ENCODE data around the gene CTSH. TPM values are rescaled to one million over a fixed set of nuclear protein-coding genes. Genes with fewer than 3 reads are reported as not detected.

The CTSH gene
- total and polyA plus RNA-seq, 2 experiments from 2014 or later = 19.7 to 19.9 TPM

GRCh38 chr15:78923015-78923414 lies 21.8 kb downstream of the CTSH start:
- Mint-ChIP-seq H3K36me3 (ENCODE audit: low read depth) (peaks cover 41% of the 10 kb centered on the region), H3K27ac (no peak overlapping the region), H3K4me1 (no peaks in the 10 kb centered on the region), H3K27me3 (ENCODE audit: insufficient read depth, low read depth, poor library complexity) (peaks cover 4% of the 10 kb centered on the region), H3K4me3 (no peak overlapping the region), H3K9me3 (no peaks in the 10 kb centered on the region; the same call in 2 of the 3 replicates)
- Histone ChIP-seq H3K4me2 (no peak overlapping the region), H3K36me3 (ENCODE audit: insufficient read depth) (peaks cover 11% of the 10 kb centered on the region; the same call in 1 of the 2 replicates), H3K27ac (ENCODE audit: low read depth) (no peak overlapping the region), H3K4me1 (ENCODE audit: insufficient read depth) (no peaks in the 10 kb centered on the region), H3K27me3 (ENCODE audit: insufficient read depth) (no peaks in the 10 kb centered on the region), H3F3A (replicated peaks; ENCODE audit: low read depth) (no peaks in the 10 kb centered on the region), H3K9me2 (ENCODE audit: insufficient read depth) (no peaks in the 10 kb centered on the region), H2AFZ (no peak overlapping the region), H4K20me1 (replicated peaks; ENCODE audit: insufficient read depth) (no peaks in the 10 kb centered on the region; the same call in 1 of the 2 replicates), H3K4me3 (no peak overlapping the region), H3K79me2 (replicated peaks; ENCODE audit: insufficient read depth) (no peaks in the 10 kb centered on the region)
- ATAC-seq (no peak), DNase-seq (ENCODE audit: low spot score) (no peak)
- TF ChIP-seq JUNB (IDR thresholded peaks at IDR 0.05; ENCODE audit: unreplicated experiment) = no peak
- TF ChIP-seq CTCF (conservative IDR thresholded peaks at IDR 0.05; ENCODE audit: low read depth in 2 of 2) = no peak
- no peak for TF ChIP-seq ZNF114 (CRISPR knock-in tag; IDR thresholded peaks at IDR 0.05)
- TF ChIP-seq POLR2AphosphoS5 (IDR thresholded peaks at IDR 0.05; ENCODE audit: low read depth) = no peak
- TF ChIP-seq REST (IDR thresholded peaks at IDR 0.05; ENCODE audit: unreplicated experiment) = no peak
- no peak for TF ChIP-seq ETS1 (IDR thresholded peaks at IDR 0.05)
- TF ChIP-seq ZNF331 (CRISPR knock-in tag; IDR thresholded peaks at IDR 0.05; ENCODE audit: low read depth) = no peak
- TF ChIP-seq CREB1 (CRISPR knock-in tag; IDR thresholded peaks at IDR 0.05; ENCODE audit: low read depth) = no peak
- no peak for TF ChIP-seq EZH2phosphoT487 (IDR thresholded peaks at IDR 0.05; ENCODE audit: unreplicated experiment)
- TF ChIP-seq ZNF462 (CRISPR knock-in tag; IDR thresholded peaks at IDR 0.05) = no peak
